ENCODE measurements around the gene SUCLG2.
A peak's percentile ranks its signal among the peaks of the same experiment; 100 is the strongest.

Gene SUCLG2

DNA sequence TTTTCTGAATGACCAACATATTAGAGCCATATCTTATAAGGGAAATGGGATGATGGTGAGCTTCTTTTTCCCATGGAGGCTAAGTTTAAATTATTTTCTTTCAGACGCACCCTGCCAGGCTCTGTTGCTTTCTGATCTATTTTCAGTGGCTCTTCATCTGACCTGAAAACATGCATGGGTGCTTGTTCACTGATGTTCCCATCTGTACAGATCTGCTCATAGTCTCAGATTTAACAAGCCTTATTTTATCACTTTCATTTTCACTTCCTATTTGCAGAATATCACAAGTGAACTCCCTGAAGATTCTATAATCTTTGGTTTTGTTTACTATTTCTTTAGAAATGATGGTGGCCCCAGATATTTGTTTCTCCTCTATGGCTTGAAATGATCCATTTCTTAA lies 31.1 kb upstream of the SUCLG2 start:
- no peaks in the 10 kb centered on the region for H3K9me2 ChIP-seq (replicated peaks; ENCODE audit: insufficient read depth, low read length)
- H3K36me3 ChIP-seq (replicated peaks; ENCODE audit: insufficient read depth, low read length) = no peaks in the 10 kb centered on the region
- H2AFZ ChIP-seq (ENCODE audit: low read length) = peak overlapping the region; percentile 46; the same call in 1 of the 2 replicates
- peak overlapping the region; percentile 72; the same call in 1 of the 2 replicates for H3K27ac ChIP-seq (ENCODE audit: low read length)
- TF ChIP-seq EZH2 (optimal IDR thresholded peaks at IDR 0.05; ENCODE audit: low read depth, low read length) (no peak), EZH2phosphoT487 (IDR thresholded peaks at IDR 0.05; ENCODE audit: low read length) (no peak)
- TF ChIP-seq, protein P1, sequence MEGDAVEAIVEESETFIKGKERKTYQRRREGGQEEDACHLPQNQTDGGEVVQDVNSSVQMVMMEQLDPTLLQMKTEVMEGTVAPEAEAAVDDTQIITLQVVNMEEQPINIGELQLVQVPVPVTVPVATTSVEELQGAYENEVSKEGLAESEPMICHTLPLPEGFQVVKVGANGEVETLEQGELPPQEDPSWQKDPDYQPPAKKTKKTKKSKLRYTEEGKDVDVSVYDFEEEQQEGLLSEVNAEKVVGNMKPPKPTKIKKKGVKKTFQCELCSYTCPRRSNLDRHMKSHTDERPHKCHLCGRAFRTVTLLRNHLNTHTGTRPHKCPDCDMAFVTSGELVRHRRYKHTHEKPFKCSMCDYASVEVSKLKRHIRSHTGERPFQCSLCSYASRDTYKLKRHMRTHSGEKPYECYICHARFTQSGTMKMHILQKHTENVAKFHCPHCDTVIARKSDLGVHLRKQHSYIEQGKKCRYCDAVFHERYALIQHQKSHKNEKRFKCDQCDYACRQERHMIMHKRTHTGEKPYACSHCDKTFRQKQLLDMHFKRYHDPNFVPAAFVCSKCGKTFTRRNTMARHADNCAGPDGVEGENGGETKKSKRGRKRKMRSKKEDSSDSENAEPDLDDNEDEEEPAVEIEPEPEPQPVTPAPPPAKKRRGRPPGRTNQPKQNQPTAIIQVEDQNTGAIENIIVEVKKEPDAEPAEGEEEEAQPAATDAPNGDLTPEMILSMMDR (IDR thresholded peaks at IDR 0.05; ENCODE audit: low read length) = no peak
- no peaks in the 10 kb centered on the region for H3K9me3 ChIP-seq (replicated peaks; ENCODE audit: insufficient read depth, low read length)
- H3K27me3 ChIP-seq (replicated peaks; ENCODE audit: insufficient read depth, low read length) = no peaks in the 10 kb centered on the region
- peak; percentile 87 for DNase-seq
- peaks cover 32% of the 10 kb centered on the region for H3K4me1 ChIP-seq (ENCODE audit: low read length)
- H3K4me2 ChIP-seq (ENCODE audit: low read depth, low read length) = peak overlapping the region; percentile 74
- no peaks in the 10 kb centered on the region for H4K20me1 ChIP-seq (ENCODE audit: insufficient read depth, low read length)
- H3F3A ChIP-seq (ENCODE audit: insufficient read depth, low read length) = peaks cover 11% of the 10 kb centered on the region; the same call in 1 of the 2 replicates
- peak overlapping the region; percentile 20; the same call in 1 of the 2 replicates for H3K9ac ChIP-seq (ENCODE audit: low read length)
- H3K4me3 ChIP-seq (ENCODE audit: low read length) = peak overlapping the region; percentile 39
- H3K79me2 ChIP-seq (ENCODE audit: low read length) = no peaks in the 10 kb centered on the region

DNA sequence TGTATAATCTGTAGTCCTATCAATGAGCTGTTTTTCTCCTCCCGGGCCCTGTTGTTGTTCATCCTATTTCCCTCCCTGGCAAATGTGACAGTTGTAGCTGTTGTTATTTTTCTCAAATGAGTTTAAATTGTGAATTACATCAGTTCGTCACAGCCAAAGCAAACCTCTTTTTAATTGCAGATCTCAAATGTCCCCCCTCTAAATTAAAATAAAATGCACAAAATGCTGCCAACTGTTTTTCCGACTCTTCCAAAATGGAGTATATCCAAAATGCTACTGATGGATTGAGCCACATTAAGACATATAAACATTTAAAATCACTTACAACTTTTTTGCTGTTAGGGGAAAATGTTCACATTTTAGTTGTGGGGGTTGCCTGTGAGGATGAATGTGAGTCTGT lies 29.8 kb upstream of the SUCLG2 start:
- DNase-seq = no peak
- Histone ChIP-seq H2AFZ (ENCODE audit: low read length) (no peak overlapping the region), H3K27me3 (replicated peaks; ENCODE audit: insufficient read depth, low read length) (no peaks in the 10 kb centered on the region), H4K20me1 (ENCODE audit: insufficient read depth, low read length) (no peaks in the 10 kb centered on the region), H3K9ac (ENCODE audit: low read length) (no peak overlapping the region), H3K36me3 (replicated peaks; ENCODE audit: insufficient read depth, low read length) (no peaks in the 10 kb centered on the region), H3F3A (ENCODE audit: insufficient read depth, low read length) (peaks cover 13% of the 10 kb centered on the region), H3K27ac (ENCODE audit: low read length) (no peak overlapping the region), H3K79me2 (ENCODE audit: low read length) (no peaks in the 10 kb centered on the region), H3K4me1 (ENCODE audit: low read length) (peaks cover 41% of the 10 kb centered on the region), H3K4me2 (ENCODE audit: low read depth, low read length) (no peak overlapping the region), H3K9me2 (replicated peaks; ENCODE audit: insufficient read depth, low read length) (no peaks in the 10 kb centered on the region), H3K4me3 (ENCODE audit: low read length) (no peak overlapping the region), H3K9me3 (replicated peaks; ENCODE audit: insufficient read depth, low read length) (no peaks in the 10 kb centered on the region)
- TF ChIP-seq EZH2phosphoT487 (IDR thresholded peaks at IDR 0.05; ENCODE audit: low read length) (no peak), EZH2 (optimal IDR thresholded peaks at IDR 0.05; ENCODE audit: low read depth, low read length) (no peak)
- TF ChIP-seq, protein P1 (IDR thresholded peaks at IDR 0.05; ENCODE audit: low read length) = no peak

DNA sequence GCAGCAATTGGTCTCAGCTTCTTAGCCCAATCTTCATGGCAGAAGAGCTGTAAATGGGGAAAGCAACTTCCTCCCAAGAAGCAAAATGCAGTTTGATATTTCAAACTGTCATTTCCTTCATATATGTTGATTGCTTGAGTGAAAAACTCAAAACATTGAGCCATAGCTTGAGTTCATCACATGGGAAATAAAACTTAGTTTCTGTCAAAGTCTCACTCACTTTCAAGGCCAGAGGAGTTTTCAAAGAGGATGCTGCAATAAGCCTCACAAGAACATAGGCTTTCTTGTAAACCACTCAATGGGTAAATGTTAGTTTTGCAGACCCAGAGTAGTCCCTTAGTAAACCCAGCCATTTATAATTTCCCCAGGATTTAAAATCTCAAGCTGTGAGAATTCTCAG lies 29.1 kb upstream of the SUCLG2 start:
- no peak overlapping the region for H3K4me2 ChIP-seq (ENCODE audit: low read depth, low read length)
- no peak for TF ChIP-seq EZH2 (optimal IDR thresholded peaks at IDR 0.05; ENCODE audit: low read depth, low read length)
- TF ChIP-seq EZH2phosphoT487 (IDR thresholded peaks at IDR 0.05; ENCODE audit: low read length) = no peak

DNA sequence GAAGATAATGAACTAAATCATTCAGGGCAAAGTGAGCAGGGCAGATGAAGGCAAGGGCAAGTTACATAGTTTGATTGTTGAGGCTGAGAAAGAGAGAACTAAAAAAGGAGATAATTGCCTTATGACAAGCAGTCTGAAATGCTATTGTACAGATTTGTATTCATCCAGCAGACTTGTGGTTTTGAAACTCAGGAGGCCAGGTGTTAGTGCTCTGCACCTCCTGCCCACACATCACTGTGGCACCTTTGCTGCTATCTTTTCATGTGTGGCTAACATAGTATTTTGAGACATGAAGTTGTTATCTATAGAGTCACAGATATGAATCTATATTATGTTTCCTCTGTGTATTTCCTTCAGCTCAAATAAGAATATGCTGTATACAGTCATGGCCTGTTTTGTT lies 24.3 kb upstream of the SUCLG2 start:
- Histone ChIP-seq H3K27ac (ENCODE audit: low read length) (peak overlapping the region; percentile 63; the same call in 1 of the 2 replicates), H3K4me2 (ENCODE audit: low read depth, low read length) (peak overlapping the region; percentile 26; the same call in 1 of the 2 replicates), H3K4me1 (ENCODE audit: low read length) (peaks cover 31% of the 10 kb centered on the region), H3K9me2 (replicated peaks; ENCODE audit: insufficient read depth, low read length) (no peaks in the 10 kb centered on the region), H3K9ac (ENCODE audit: low read length) (no peak overlapping the region), H3F3A (ENCODE audit: insufficient read depth, low read length) (peaks cover 12% of the 10 kb centered on the region), H2AFZ (ENCODE audit: low read length) (no peak overlapping the region), H3K27me3 (replicated peaks; ENCODE audit: insufficient read depth, low read length) (no peaks in the 10 kb centered on the region), H3K9me3 (replicated peaks; ENCODE audit: insufficient read depth, low read length) (no peaks in the 10 kb centered on the region), H3K36me3 (replicated peaks; ENCODE audit: insufficient read depth, low read length) (no peaks in the 10 kb centered on the region), H3K79me2 (ENCODE audit: low read length) (no peaks in the 10 kb centered on the region), H3K4me3 (ENCODE audit: low read length) (no peak overlapping the region), H4K20me1 (ENCODE audit: insufficient read depth, low read length) (no peaks in the 10 kb centered on the region)
- no peak for TF ChIP-seq EZH2phosphoT487 (IDR thresholded peaks at IDR 0.05; ENCODE audit: low read length)
- no peak for TF ChIP-seq EZH2 (optimal IDR thresholded peaks at IDR 0.05; ENCODE audit: low read depth, low read length)
- TF ChIP-seq, protein P1 (IDR thresholded peaks at IDR 0.05; ENCODE audit: low read length) = no peak
- peak; percentile 89 for DNase-seq

More for the DNA sequence above, 29.1 kb upstream of the SUCLG2 start:
- Histone ChIP-seq H3K79me2 (ENCODE audit: low read length) (no peaks in the 10 kb centered on the region), H3K9ac (ENCODE audit: low read length) (no peak overlapping the region), H3K36me3 (replicated peaks; ENCODE audit: insufficient read depth, low read length) (no peaks in the 10 kb centered on the region), H3K27ac (ENCODE audit: low read length) (no peak overlapping the region), H3K27me3 (replicated peaks; ENCODE audit: insufficient read depth, low read length) (no peaks in the 10 kb centered on the region), H3K4me1 (ENCODE audit: low read length) (peaks cover 46% of the 10 kb centered on the region), H3K9me2 (replicated peaks; ENCODE audit: insufficient read depth, low read length) (no peaks in the 10 kb centered on the region), H4K20me1 (ENCODE audit: insufficient read depth, low read length) (no peaks in the 10 kb centered on the region), H2AFZ (ENCODE audit: low read length) (no peak overlapping the region), H3K9me3 (replicated peaks; ENCODE audit: insufficient read depth, low read length) (no peaks in the 10 kb centered on the region), H3K4me3 (ENCODE audit: low read length) (no peak overlapping the region), H3F3A (ENCODE audit: insufficient read depth, low read length) (peaks cover 19% of the 10 kb centered on the region)
- DNase-seq = no peak

Measured in MM.1S (cell line).